Esophagus squamous epithelium (tissue), 5 donors: Measurements from ENCODE around the gene IP6K2. TPM values are rescaled to one million over a fixed set of nuclear protein-coding genes. Genes with fewer than 3 reads are reported as not detected.

ENCODE experiments used
- DNase-seq: peaks from one replicate; lab custom pipeline; 2025; lab: John Stamatoyannopoulos, UW
- H3K27ac ChIP-seq, 4 donors: fragments of 200-600 bp; sonication (generic); one replicate each; pipeline ENCODE4 v1.5.1; 2016 to 2019; ENCODE audit warnings: mild to moderate bottlenecking in 1 of 4
- H3K27me3 ChIP-seq, 4 donors: fragments of 200-600 bp; sonication (generic); 1 replicate in 3 of 4; 2 replicates in 1 of 4; pipeline versions ENCODE4 v1.5.1 to v1.6.0; 2017 to 2021; ENCODE audit warnings: antibody characterized with exemption in 1 of 4
- H3K36me3 ChIP-seq, 3 donors: fragments of 200-600 bp; sonication (generic); one replicate each; pipeline ENCODE4 v1.5.1; 2016 to 2019
- H3K4me1 ChIP-seq, 3 donors: fragments of 200-600 bp; sonication (generic); one replicate each; pipeline ENCODE4 v1.5.1; 2017 to 2019
- H3K4me3 ChIP-seq, 4 donors: fragments of 200-600 bp; sonication (generic); 1 replicate in 3 of 4; 2 replicates in 1 of 4; pipeline ENCODE4 v1.5.1; 2016 to 2019; ENCODE audit warnings: mild to moderate bottlenecking in 2 of 4, moderate library complexity in 1 of 4
- H3K9me3 ChIP-seq, 3 donors: fragments of 200-600 bp; sonication (generic); one replicate each; pipeline ENCODE4 v1.5.1; 2016 to 2019
- POLR2A ChIP-seq, 4 donors: fragments of 450-650 bp; IDR thresholded peaks; one replicate each; pipeline ENCODE4 v1.6.1; 2017; ENCODE audit warnings: antibody characterized with exemption in 4 of 4, mild to moderate bottlenecking in 4 of 4, moderate library complexity in 3 of 4
- WGBS, 2 donors: methylation state at CpG; one replicate each; pipeline ENCODE4 v1.1.5; 2018; 5-methylcytosine and 5-hydroxymethylcytosine counted together
- intact Hi-C: fragments of 100-400 bp; cut with DNase I; formaldehyde crosslinking; loops from one replicate; pipeline ENCODE4 v1.15.0; 2022
- total RNA-seq, 4 donors: library from RNA; depleted of rRNA; stranded (reverse); fragments of >200 nt; gene quantifications; one replicate each; pipeline ENCODE4 v1.1.0, GENCODE V29; 2016
- TF ChIP-seq, protein P1 (sequence below), 6 experiments: fragments of 450-650 bp in 4 of 6; fragments of 200-600 bp in 2 of 6; sonication (generic) in 2 of 6; IDR thresholded peaks; one replicate each; pipeline ENCODE4 v1.5.1; 2016 to 2019; ENCODE audit warnings: antibody characterized with exemption in 6 of 6, mild to moderate bottlenecking in 4 of 6, moderate library complexity in 4 of 6
- donor health status: DM: yes; HTN: yes; CAD: no.

IP6K2 gene
- total RNA-seq, 4 donors from 2014 or later: 52.1 to 94.6 (median 67.9) TPM

DNA sequence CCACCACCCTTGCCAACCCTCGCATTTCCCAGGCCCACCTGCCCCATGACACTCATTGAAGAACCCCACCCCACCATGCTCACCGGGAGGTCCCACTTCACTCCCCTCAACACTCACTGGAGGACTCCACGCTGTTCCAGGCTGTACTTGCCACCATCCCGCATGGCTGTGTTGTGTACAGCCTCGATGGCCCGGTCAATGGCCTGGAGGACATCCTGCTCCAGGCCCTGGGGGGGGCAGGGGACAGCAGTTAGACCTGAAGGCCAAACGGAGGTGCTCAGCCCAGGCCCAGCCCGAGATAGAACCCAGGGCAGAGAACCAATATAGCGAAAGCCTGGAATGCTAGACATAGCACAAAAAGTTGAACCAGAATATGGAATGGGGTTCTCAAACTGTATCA lies 34.2 kb downstream of the IP6K2 start:
- WGBS, 2 donors: 86 to 98% methylated on average over 1 to 8 of the region's 9 CpGs
- H3K27ac ChIP-seq: no peak overlapping the region
- DNase-seq: no peak
- TF ChIP-seq POLR2A (IDR thresholded peaks at IDR 0.05): no peak
- TF ChIP-seq, protein P1, sequence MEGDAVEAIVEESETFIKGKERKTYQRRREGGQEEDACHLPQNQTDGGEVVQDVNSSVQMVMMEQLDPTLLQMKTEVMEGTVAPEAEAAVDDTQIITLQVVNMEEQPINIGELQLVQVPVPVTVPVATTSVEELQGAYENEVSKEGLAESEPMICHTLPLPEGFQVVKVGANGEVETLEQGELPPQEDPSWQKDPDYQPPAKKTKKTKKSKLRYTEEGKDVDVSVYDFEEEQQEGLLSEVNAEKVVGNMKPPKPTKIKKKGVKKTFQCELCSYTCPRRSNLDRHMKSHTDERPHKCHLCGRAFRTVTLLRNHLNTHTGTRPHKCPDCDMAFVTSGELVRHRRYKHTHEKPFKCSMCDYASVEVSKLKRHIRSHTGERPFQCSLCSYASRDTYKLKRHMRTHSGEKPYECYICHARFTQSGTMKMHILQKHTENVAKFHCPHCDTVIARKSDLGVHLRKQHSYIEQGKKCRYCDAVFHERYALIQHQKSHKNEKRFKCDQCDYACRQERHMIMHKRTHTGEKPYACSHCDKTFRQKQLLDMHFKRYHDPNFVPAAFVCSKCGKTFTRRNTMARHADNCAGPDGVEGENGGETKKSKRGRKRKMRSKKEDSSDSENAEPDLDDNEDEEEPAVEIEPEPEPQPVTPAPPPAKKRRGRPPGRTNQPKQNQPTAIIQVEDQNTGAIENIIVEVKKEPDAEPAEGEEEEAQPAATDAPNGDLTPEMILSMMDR (IDR thresholded peaks at IDR 0.05): no peak
- H3K4me1 ChIP-seq: peaks cover 28 to 36% (median 29%) of the 10 kb centered on the region in 3 donors
- H3K27me3 ChIP-seq: no peaks in the 10 kb centered on the region
- H3K36me3 ChIP-seq: peaks cover 5 to 59% (median 33%) of the 10 kb centered on the region in 3 donors
- H3K4me3 ChIP-seq: no peak overlapping the region
- H3K9me3 ChIP-seq: no peaks in the 10 kb centered on the region
- intact Hi-C loops: no loop called here

DNA sequence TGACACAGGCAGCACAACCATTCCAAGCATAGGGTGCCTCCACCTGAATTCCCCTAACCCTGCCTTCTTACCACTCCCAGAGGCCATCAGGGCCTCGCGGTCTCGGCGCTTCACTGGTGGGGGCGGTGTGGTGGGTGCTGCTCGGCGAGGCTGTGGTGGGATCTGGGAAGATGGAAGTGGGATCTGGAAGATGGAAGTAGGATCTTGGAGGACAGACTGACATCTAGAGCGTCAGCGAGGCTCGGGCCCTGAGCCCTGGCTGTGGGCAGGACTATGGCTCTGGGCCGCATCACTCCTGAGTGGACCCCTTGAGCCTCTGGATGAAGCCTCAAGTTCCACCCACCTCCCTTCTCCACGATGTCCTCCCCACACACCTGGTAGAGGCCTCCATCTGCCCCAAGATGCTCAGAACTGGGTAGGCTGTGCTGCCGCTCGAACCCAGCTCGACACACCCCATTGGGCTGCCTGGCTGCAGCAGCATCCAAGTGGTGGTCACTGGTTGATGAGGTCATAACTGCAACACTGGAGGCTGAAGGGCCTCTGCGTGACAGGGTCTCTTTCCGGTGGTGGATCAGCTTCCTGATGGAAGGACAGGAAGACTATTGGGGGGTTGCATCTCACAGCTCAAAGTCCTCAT lies 34.9 kb downstream of the IP6K2 start:
- 96 to 98% methylated on average over 6 to 9 of the region's 17 CpGs for WGBS, 2 donors
- intact Hi-C loops: no loop called here
- no peak for TF ChIP-seq POLR2A (IDR thresholded peaks at IDR 0.05)
- TF ChIP-seq, protein P1 (IDR thresholded peaks at IDR 0.05): no peak
- no peaks in the 10 kb centered on the region for H3K9me3 ChIP-seq
- no peak for DNase-seq
- H3K4me1 ChIP-seq: peaks cover 28 to 36% (median 29%) of the 10 kb centered on the region in 3 donors
- H3K4me3 ChIP-seq: no peak overlapping the region
- H3K27ac ChIP-seq: no peak overlapping the region
- H3K27me3 ChIP-seq: no peaks in the 10 kb centered on the region
- H3K36me3 ChIP-seq: peaks cover 0 to 59% (median 29%) of the 10 kb centered on the region in 3 donors

GRCh38 chr3:48681541-48681880 lies 35.5 kb downstream of the IP6K2 start:
- no peak for TF ChIP-seq POLR2A (IDR thresholded peaks at IDR 0.05)
- TF ChIP-seq, protein P1 (IDR thresholded peaks at IDR 0.05): no peak
- intact Hi-C loops: no loop called here
- Histone ChIP-seq H3K27ac (no peak overlapping the region), H3K4me1 (peaks cover 25 to 33% (median 27%) of the 10 kb centered on the region in 3 donors), H3K27me3 (no peaks in the 10 kb centered on the region), H3K4me3 (no peak overlapping the region), H3K36me3 (peaks cover 0 to 64% (median 29%) of the 10 kb centered on the region in 3 donors), H3K9me3 (no peaks in the 10 kb centered on the region)
- whole genome bisulfite sequencing, 2 donors: 96% methylated on average over 4 of the region's 7 CpGs; no CpG with 5 or more reads in 1 of the 2 donors
- no peak for DNase-seq

DNA sequence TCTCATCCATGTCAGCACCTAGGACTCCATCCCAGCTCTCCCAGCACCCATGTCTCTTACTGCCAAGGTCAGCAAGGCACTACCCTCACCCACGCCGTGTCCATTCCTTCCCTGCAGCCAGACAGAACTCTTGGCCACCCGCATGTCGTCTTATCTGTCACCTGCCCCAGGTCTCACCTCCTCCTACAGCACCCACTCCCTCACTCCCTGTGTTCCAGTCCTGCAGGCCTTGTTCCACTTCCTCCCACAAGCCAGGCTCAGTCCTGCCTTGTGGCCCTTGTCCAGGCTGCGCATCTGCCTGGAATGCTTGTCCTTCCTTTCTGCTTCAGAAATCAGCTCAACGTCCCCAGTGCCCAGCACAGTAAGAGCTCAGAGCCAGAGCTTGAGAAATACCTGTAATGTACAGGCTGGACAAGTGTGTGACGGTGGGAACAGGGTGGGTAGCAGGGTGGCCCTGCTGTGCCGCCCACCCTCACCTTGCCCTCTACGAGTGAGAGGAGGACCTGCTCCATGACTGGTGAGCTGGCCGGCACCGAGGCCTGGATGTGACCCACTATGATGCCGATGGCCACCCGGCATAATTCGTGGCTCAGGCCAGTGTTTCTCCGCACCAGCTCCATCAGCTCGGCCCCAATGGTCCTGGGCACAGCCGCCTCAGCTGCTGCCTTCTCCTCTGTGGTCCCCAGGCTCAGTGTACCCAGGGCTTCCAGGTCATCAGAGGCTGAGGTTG lies 36.0 kb downstream of the IP6K2 start:
- intact Hi-C loops: no loop called here
- Histone ChIP-seq H3K4me1 (peaks cover 22 to 27% (median 25%) of the 10 kb centered on the region in 3 donors), H3K4me3 (no peak overlapping the region), H3K36me3 (peaks cover 0 to 70% (median 29%) of the 10 kb centered on the region in 3 donors), H3K27ac (no peak overlapping the region), H3K9me3 (no peaks in the 10 kb centered on the region), H3K27me3 (no peaks in the 10 kb centered on the region)
- WGBS, 2 donors: 92 to 95% methylated on average over 15 of the region's 17 CpGs
- no peak for TF ChIP-seq POLR2A (IDR thresholded peaks at IDR 0.05)
- TF ChIP-seq, protein P1 (IDR thresholded peaks at IDR 0.05): no peak
- DNase-seq: no peak
